ENCODE measurements around the gene PSMA3.

DNA sequence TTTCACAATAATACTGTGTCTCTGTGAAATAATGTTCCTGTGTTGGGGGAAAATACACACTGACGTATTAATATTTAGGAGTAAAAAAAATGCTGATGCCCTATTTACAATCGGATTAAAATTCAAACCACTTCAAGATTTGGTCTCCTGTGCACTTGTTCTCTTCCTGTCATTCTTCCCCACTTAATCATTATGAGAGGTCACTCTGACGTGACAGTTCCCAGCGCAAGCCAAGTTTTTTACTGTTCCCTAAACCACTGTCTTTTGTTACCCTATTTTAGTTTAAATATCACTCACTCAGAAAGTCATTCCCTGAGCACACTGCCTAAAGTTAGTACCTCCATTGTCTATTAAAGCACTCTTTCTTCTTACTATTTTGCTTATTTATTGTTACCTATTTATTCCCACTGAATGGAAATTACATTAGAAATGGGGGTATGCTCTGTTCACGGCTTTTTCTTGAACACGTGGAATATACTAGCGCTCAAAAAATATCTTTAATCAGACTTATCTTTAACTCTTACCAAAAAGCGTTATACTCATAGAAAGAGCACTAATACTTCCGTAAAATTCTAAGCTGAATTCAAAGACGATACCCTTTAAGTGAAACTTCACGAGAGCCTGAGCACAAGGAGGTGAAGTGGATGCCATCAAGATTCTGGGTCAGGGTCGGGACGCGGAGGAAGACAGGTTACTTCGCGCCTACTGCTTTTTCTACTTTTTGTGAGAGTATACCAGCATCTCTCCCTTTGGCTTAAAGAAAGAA is 670 bp upstream of the PSMA3 start:
- TF ChIP-seq, protein P1, sequence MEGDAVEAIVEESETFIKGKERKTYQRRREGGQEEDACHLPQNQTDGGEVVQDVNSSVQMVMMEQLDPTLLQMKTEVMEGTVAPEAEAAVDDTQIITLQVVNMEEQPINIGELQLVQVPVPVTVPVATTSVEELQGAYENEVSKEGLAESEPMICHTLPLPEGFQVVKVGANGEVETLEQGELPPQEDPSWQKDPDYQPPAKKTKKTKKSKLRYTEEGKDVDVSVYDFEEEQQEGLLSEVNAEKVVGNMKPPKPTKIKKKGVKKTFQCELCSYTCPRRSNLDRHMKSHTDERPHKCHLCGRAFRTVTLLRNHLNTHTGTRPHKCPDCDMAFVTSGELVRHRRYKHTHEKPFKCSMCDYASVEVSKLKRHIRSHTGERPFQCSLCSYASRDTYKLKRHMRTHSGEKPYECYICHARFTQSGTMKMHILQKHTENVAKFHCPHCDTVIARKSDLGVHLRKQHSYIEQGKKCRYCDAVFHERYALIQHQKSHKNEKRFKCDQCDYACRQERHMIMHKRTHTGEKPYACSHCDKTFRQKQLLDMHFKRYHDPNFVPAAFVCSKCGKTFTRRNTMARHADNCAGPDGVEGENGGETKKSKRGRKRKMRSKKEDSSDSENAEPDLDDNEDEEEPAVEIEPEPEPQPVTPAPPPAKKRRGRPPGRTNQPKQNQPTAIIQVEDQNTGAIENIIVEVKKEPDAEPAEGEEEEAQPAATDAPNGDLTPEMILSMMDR (IDR thresholded peaks at IDR 0.05), result no peak
- no peak for TF ChIP-seq POLR2A (IDR thresholded peaks at IDR 0.05)
- no peak for TF ChIP-seq POLR2AphosphoS5 (IDR thresholded peaks at IDR 0.05)
- TF ChIP-seq EP300 (IDR thresholded peaks at IDR 0.05), result no peak
